H7 (cell line): ENCODE measurements around the gene PON1. TPM values are rescaled to one million over a fixed set of nuclear protein-coding genes. Genes with fewer than 3 reads are reported as not detected.
A peak's percentile ranks its signal among the peaks of the same experiment; 100 is the strongest.

Experiments used
- DNase-seq: peaks from one replicate; pipeline ENCODE4 v3.0.0; 2012
- H3K27me3 ChIP-seq: 2 replicates; pipeline ENCODE4 v1.6.0; 2011; ENCODE audit warnings: mild to moderate bottlenecking, low read length; ENCODE audit not compliant: control insufficient read depth, insufficient read depth
- H3K36me3 ChIP-seq: replicated peaks from 2 replicates; pipeline ENCODE4 v1.5.1; 2011; ENCODE audit warnings: low read length; ENCODE audit not compliant: control insufficient read depth, insufficient read depth
- H3K4me3 ChIP-seq: 2 replicates; pipeline ENCODE4 v1.5.1; 2011; ENCODE audit warnings: low read depth, mild to moderate bottlenecking, control low read depth, low read length, moderate library complexity; ENCODE audit not compliant: insufficient read depth
- total RNA-seq: library from RNA; depleted of rRNA; stranded (reverse); fragments of >200 nt; shearing (Covaris generic); gene quantifications from 2 replicates; pipeline ENCODE4 v1.2.3, GENCODE V29; 2014; rRNA removed

Gene PON1
- not detected in 2 replicates for total RNA-seq

DNA sequence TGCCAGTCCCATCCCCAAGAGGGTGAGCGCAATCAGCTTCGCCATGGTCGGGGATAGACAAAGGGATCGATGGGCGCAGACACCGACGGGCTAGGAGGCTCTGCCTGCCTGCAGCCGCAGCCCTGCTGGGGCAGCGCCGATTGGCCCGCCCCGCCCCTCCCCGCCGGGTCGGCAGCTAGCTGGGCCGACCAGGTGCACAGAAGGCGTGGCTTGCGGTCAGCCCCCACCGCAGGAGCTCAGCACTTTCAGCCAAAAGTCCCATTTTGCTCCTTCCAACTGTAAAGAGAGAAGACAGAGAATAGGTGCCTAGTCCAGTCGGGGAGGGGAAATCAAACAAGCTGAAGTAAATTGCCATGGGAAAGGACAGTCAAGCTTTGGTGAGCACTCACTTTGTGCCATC is at the start of gene PON1:
TSS of gene PON1 (minus strand) at position 102 of the 400 bp plus-strand sequence. CDS start at position 45, 57 bp downstream.
- no peaks in the 10 kb centered on the region for H3K36me3 ChIP-seq
- peaks cover 5% of the 10 kb centered on the region; the same call in 1 of the 2 replicates for H3K27me3 ChIP-seq
- H3K4me3 ChIP-seq, result peak within 1 kb of the TSS; percentile 12; the same call in 1 of the 2 replicates
- DNase-seq, result peak; percentile 65

- no peaks in the 10 kb centered on the region for H3K36me3 ChIP-seq
- H3K27me3 ChIP-seq, result no peaks in the 10 kb centered on the region
- no peak overlapping the region for H3K4me3 ChIP-seq
- DNase-seq, result no peak
Observed at GRCh38 chr7:95373323-95373722, 49.0 kb upstream of the PON1 start.

DNA sequence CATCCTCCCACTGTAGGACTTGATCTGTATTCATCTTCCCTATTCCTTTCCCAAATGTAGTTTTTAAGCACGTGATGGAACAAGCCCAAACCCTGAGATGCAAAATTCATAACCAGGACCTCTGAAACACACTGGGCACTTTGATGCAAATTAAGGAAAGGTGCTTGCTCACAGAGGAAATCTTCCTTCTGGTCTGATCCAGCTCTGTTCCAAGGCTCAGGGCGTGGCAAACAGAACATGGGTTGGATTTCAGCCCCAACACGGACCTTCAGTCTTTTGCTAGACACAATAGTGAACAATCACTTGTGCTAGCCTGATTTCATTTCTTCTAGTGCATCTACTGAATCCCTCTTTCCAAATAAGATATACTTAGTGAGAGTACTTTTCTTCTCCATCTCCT is 43.9 kb upstream of the PON1 start:
- Histone ChIP-seq H3K27me3 (no peaks in the 10 kb centered on the region), H3K36me3 (no peaks in the 10 kb centered on the region), H3K4me3 (no peak overlapping the region)
- no peak for DNase-seq

GRCh38 chr7:95367606-95368005 is 43.3 kb upstream of the PON1 start:
- H3K27me3 ChIP-seq, result no peaks in the 10 kb centered on the region
- no peaks in the 10 kb centered on the region for H3K36me3 ChIP-seq
- no peak overlapping the region for H3K4me3 ChIP-seq
- no peak for DNase-seq

DNA sequence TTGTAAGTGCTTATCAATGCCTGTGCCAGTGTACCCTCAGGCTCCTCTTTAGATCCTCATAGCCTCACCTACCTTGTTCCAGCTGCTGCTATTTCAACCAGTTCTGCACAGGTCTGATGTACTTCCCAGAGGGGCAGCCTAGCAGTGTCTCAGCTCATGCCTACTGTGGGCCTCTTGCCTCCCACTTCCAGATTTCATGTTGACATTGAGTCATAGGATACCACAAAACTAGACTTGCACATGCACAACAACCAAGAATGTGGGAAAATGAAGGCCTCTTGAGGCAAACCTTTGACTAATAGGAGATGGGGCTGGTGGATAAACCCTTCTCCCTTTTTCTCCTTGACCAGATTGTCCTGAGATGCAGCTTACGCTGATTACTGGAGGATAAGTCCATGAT is 40.8 kb upstream of the PON1 start:
- Histone ChIP-seq H3K27me3 (no peaks in the 10 kb centered on the region), H3K36me3 (no peaks in the 10 kb centered on the region), H3K4me3 (no peak overlapping the region)
- no peak for DNase-seq

DNA sequence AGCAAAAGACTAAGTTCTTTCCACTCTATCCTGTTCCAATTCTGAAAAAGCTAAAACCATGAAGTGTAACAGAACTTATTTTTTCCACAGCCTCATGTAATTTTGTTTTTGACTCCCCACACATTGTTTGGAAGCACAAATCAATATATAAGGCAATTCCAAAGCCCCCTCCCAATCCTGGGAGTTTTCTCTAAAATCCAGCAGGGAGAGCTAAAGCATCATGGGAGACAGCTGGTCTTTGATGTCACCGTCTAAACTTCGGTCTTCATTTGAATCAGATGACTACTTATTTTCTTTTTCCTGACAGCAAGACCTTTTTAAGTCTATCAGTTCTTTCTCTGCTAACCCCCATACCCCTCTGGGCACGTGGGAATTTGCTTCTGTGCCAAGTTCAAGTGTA is 33.3 kb upstream of the PON1 start:
- Histone ChIP-seq H3K36me3 (no peaks in the 10 kb centered on the region), H3K27me3 (no peaks in the 10 kb centered on the region), H3K4me3 (no peak overlapping the region)
- DNase-seq, result peak; percentile 4

- H3K27me3 ChIP-seq, result no peaks in the 10 kb centered on the region
- H3K4me3 ChIP-seq, result no peak overlapping the region
- peak; percentile 18 for DNase-seq
- no peaks in the 10 kb centered on the region for H3K36me3 ChIP-seq
Observed at GRCh38 chr7:95342642-95343307, 18.4 kb upstream of the PON1 start.

GRCh38 chr7:95342029-95342428 is 17.7 kb upstream of the PON1 start:
- DNase-seq, result no peak
- no peaks in the 10 kb centered on the region for H3K27me3 ChIP-seq
- no peaks in the 10 kb centered on the region for H3K36me3 ChIP-seq
- no peak overlapping the region for H3K4me3 ChIP-seq

- DNase-seq, result no peak
- no peak overlapping the region for H3K4me3 ChIP-seq
- H3K36me3 ChIP-seq, result no peaks in the 10 kb centered on the region
- no peaks in the 10 kb centered on the region for H3K27me3 ChIP-seq
Observed at GRCh38 chr7:95340491-95340890, 16.2 kb upstream of the PON1 start.

DNA sequence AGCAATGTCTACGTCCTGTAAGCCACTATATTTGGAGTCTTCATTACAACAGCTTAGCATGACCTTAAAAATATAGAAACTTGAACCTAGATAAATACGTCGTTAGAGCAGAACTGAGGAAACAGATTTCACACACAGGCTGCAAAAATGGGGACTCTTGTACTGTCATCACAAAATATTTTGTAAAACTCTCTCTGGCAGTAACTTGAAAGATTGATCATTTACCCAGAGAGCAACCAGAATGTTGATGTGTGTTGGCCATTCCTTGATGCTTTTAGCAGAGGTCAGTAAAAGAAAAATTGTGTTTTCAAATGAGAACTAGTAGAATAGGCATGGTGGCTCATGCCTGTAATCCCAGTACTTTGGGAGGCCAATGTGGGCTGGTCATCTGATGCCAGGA is 14.5 kb upstream of the PON1 start:
- no peak for DNase-seq
- Histone ChIP-seq H3K27me3 (no peaks in the 10 kb centered on the region), H3K4me3 (no peak overlapping the region), H3K36me3 (no peaks in the 10 kb centered on the region)

GRCh38 chr7:95335093-95335492 is 10.8 kb upstream of the PON1 start:
- no peaks in the 10 kb centered on the region for H3K27me3 ChIP-seq
- no peak overlapping the region for H3K4me3 ChIP-seq
- H3K36me3 ChIP-seq, result no peaks in the 10 kb centered on the region
- DNase-seq, result no peak

DNA sequence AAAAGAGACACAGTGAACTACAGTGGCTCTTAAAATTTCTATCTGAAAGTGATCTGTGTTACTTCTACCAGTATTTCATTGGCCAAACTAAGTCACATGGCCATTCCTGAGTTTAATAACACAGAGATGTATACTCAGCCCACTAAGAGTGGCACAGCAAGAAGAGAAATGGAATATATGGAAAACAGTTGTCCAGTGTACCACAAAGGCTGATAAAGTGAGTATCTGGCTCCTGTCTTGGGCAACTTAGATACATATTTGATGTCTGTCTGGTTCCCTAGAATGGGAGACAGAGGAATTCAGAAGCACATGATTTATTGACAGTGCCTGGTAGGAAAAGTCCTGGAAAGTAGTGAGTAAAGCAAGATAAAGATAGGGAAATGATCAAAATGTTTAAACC is 10.1 kb upstream of the PON1 start:
- Histone ChIP-seq H3K4me3 (no peak overlapping the region), H3K36me3 (no peaks in the 10 kb centered on the region), H3K27me3 (no peaks in the 10 kb centered on the region)
- no peak for DNase-seq

GRCh38 chr7:95330961-95331337 is 6.6 kb upstream of the PON1 start:
- H3K27me3 ChIP-seq, result no peaks in the 10 kb centered on the region
- H3K36me3 ChIP-seq, result no peaks in the 10 kb centered on the region
- no peak overlapping the region for H3K4me3 ChIP-seq
- no peak for DNase-seq

DNA sequence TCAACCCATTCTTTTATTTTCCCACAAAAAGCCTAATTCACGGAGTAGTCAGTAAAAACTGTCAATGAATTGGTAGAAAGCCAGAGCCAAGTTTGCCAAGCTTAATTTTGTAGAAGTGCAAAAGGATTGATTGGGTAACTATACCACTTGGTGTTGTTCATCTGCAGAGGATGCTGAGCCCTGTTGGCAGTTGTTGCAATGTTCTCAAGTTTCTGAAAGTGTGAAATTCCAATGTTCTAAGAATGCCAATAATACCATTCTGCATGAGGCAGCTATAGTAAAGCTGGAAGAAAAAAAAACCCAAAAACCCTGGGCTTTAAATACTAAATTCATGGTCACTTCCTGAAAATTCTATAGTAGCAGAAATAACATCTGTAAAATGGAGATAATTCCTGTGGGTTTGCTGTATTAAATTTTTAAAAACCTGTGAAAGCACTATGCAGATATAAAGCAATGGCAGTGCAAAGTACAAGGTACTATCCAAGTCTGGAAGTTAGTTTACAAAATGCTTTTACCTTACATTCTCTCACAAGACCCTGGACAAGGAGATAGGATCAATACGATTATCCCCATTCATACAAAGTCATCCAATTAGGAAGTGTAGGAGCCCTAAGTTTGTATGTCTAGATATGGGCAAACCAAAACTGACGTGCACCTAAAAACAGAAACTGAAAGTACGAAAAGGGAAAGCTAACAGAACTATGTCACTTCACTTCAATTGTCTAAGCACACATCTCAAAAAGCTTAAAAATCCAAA is 6.0 kb upstream of the PON1 start:
- no peak overlapping the region for H3K4me3 ChIP-seq
- no peaks in the 10 kb centered on the region for H3K36me3 ChIP-seq
- H3K27me3 ChIP-seq, result no peaks in the 10 kb centered on the region
- no peak for DNase-seq

DNA sequence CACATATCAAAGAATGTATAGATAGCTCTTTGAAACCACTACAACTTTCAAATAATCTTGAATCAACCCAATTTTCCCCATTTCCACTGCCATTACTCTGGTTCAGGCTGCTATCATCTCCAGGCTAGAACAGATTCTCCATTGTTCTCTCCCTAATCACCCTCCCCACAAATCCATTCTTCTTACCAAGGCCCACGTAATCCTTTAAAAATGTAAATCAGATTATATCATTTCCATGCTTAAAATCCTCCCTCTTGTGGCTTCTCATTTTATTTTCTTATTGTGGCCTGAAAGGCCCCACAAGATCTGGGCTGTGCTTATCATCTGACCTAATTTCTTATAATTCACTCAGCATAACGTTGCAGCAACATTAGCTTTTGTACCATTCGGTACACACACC is 3.0 kb upstream of the PON1 start:
- Histone ChIP-seq H3K36me3 (no peaks in the 10 kb centered on the region), H3K4me3 (no peak overlapping the region), H3K27me3 (peaks cover 5% of the 10 kb centered on the region; the same call in 1 of the 2 replicates)
- DNase-seq, result no peak
